ENCODE data around the gene LZTR1. TPM values are rescaled to one million over a fixed set of nuclear protein-coding genes. Genes with fewer than 3 reads are reported as not detected.
"Not testable (repeated sequence)": the region's sequence is repeated elsewhere in the genome, so short reads cannot be mapped to it uniquely, and the experiment has no call there.

The LZTR1 gene
- total and polyA plus RNA-seq, 5 donors: 20.4 to 33.2 (median 30.2) TPM

- Histone ChIP-seq H3K4me1 (ENCODE audit: control insufficient read depth, insufficient read depth, low read length) (no peaks in the 10 kb centered on the region), H3K27me3 (ENCODE audit: control insufficient read depth, insufficient read depth) (no peaks in the 10 kb centered on the region), H3K27ac (ENCODE audit: low read length) (no peak overlapping the region), H3K4me3 (ENCODE audit: low read length) (no peak overlapping the region), H3K9me3 (ENCODE audit: control insufficient read depth, low read length) (no peaks in the 10 kb centered on the region)
- 92% methylated on average over 14 of the region's 14 CpGs for WGBS
- DNase-seq (peak in 1 of 3 donors; percentile 45), ATAC-seq (no peak)
- intact Hi-C loops (cut with DNase I): no loop called here
Measured at GRCh38 chr22:21047035-21047661, 65.1 kb downstream of the LZTR1 start.

- no peak overlapping the region for H3K27ac ChIP-seq (ENCODE audit: low read length)
- no peaks in the 10 kb centered on the region for H3K27me3 ChIP-seq (ENCODE audit: control insufficient read depth, insufficient read depth)
- no peak overlapping the region for H3K4me3 ChIP-seq (ENCODE audit: low read length)
- no peaks in the 10 kb centered on the region for H3K4me1 ChIP-seq (ENCODE audit: control insufficient read depth, insufficient read depth, low read length)
- H3K9me3 ChIP-seq (ENCODE audit: control insufficient read depth, low read length): no peaks in the 10 kb centered on the region
- intact Hi-C loops (cut with DNase I): no loop called here
- WGBS: 83% methylated on average over 7 of the region's 7 CpGs
- DNase-seq (no peak), ATAC-seq (no peak)
Measured at GRCh38 chr22:21047730-21048129, 65.6 kb downstream of the LZTR1 start.

- H3K4me3 ChIP-seq (ENCODE audit: low read length); H3K9me3 ChIP-seq (ENCODE audit: control insufficient read depth, low read length); intact Hi-C loops (cut with DNase I); H3K27ac ChIP-seq (ENCODE audit: low read length); H3K27me3 ChIP-seq (ENCODE audit: control insufficient read depth, insufficient read depth); DNase-seq; H3K4me1 ChIP-seq (ENCODE audit: control insufficient read depth, insufficient read depth, low read length); ATAC-seq: not testable (repeated sequence)
- 72% methylated on average over 5 of the region's 5 CpGs for WGBS
Measured at GRCh38 chr22:21048448-21048847, 66.4 kb downstream of the LZTR1 start.

Small RNA genes within 50 kb of the gene (microRNA-seq; reads per million reads assigned to microRNA genes)
- 0 reads per million in 2 donors for gene MIR649

Other genes with a start within 250 kb of the LZTR1 start
- gene SERPIND1, start 208.2 kb upstream of the LZTR1 start, total RNA-seq: under 1 TPM; 0.20 to 0.76 (median 0.56) TPM
- gene SERPIND1, start 208.2 kb upstream of the LZTR1 start, polyA plus RNA-seq: 1.4 TPM
- 10 to 100 TPM; 50.9 to 61.9 (median 53.2) TPM for gene PI4KA, start 123.5 kb upstream of the LZTR1 start, total RNA-seq
- 31.3 TPM for gene PI4KA, start 123.5 kb upstream of the LZTR1 start, polyA plus RNA-seq
- 10 to 100 TPM; 25.1 to 27.8 (median 26.5) TPM for gene SNAP29, start 123.3 kb upstream of the LZTR1 start, total RNA-seq
- gene SNAP29, start 123.3 kb upstream of the LZTR1 start, polyA plus RNA-seq: 18.8 TPM
- 10 to 100 TPM; 50.5 to 53.7 (median 52.0) TPM for gene CRKL, start 64.9 kb upstream of the LZTR1 start, total RNA-seq
- gene CRKL, start 64.9 kb upstream of the LZTR1 start, polyA plus RNA-seq: 20.8 TPM
- gene AIFM3, start 15.0 kb upstream of the LZTR1 start, total RNA-seq: 1 to 10 TPM; 1.0 to 2.1 (median 1.4) TPM
- 1.4 TPM for gene AIFM3, start 15.0 kb upstream of the LZTR1 start, polyA plus RNA-seq
- gene THAP7, start 19.8 kb downstream of the LZTR1 start, total RNA-seq: 10 to 100 TPM; 23.2 to 25.2 (median 23.8) TPM
- gene THAP7, start 19.8 kb downstream of the LZTR1 start, polyA plus RNA-seq: 38.2 TPM
- gene P2RX6, start 32.9 kb downstream of the LZTR1 start, total RNA-seq: 1 to 10 TPM; 1.7 to 6.7 (median 4.8) TPM
- 2.1 TPM for gene P2RX6, start 32.9 kb downstream of the LZTR1 start, polyA plus RNA-seq
- 1 to 10 TPM in 2 of 4 donors, under 1 TPM in 2; 0.33 to 1.9 (median 0.77) TPM for gene SLC7A4, start 50.3 kb downstream of the LZTR1 start, total RNA-seq
- gene SLC7A4, start 50.3 kb downstream of the LZTR1 start, polyA plus RNA-seq: 0.59 TPM
- gene LRRC74B, start 63.6 kb downstream of the LZTR1 start, total RNA-seq: not detected
- not detected for gene LRRC74B, start 63.6 kb downstream of the LZTR1 start, polyA plus RNA-seq